ENCODE results near the gene KCNJ10. TPM values are rescaled to one million over a fixed set of nuclear protein-coding genes. Genes with fewer than 3 reads are reported as not detected.
"Not testable (repeated sequence)": the region's sequence is repeated elsewhere in the genome, so short reads cannot be mapped to it uniquely, and the experiment has no call there.

KCNJ10 gene
- total RNA-seq: under 1 TPM; 0.37 to 0.65 TPM

DNA sequence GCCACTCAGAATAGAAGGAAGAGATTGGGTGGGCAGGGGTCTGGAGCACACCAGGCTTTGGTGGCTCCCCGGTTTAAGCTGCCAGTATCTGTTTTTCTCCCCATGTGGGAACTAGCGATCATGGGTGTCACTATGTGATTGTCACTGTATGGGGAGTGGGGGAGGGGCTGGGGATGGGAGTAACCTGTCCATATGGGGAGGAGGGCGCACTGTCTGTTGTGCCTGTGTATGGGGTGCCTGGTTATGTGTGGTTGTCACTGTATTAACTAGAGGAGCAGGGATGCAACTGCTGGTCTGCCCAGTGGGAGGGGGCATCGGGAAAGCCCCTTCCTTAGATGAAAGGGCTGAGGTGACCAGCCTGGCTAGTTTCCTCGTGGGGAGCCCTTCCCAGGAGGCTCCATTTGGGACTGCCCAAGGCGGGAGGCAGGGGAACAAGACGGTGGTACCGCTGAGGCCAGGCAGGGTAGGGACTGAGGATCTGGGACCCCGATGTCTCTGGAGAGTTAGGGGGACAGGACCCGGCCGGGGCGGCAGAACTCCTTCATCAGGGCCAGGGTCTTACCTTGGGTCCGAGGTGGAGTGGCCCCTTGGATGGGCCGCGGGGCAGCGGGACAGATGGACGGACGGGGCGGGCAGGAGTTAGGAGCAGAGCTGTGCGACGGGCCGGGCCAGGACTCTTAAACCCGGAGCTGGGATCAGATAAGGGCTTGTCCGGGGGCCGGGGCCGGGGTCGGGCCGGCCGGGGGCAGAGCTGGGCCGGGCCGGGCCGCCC is at the start of gene KCNJ10:
Gene KCNJ10 (minus strand): TSS at position 701 of the 772 bp plus-strand sequence. CDS start 27,628 bp downstream, outside the sequence.
- DNase-seq (no peak), ATAC-seq (replicated peaks in 1 of 2) (no peak)
- H3K27ac Mint-ChIP-seq: no peak within 1 kb of the TSS
- no peaks in the 10 kb centered on the region for H3K9me3 Mint-ChIP-seq
- H3K36me3 Mint-ChIP-seq (ENCODE audit: insufficient read depth in 2 of 2): no peaks in the 10 kb centered on the region
- peak within 1 kb of the TSS; percentile 80 to 92 for H3K4me3 Mint-ChIP-seq
- H3K4me1 Mint-ChIP-seq (ENCODE audit: low read depth): peaks cover 15% of the 10 kb centered on the region
- H3K27me3 Mint-ChIP-seq (ENCODE audit: low read depth): peaks cover 52% of the 10 kb centered on the region

DNA sequence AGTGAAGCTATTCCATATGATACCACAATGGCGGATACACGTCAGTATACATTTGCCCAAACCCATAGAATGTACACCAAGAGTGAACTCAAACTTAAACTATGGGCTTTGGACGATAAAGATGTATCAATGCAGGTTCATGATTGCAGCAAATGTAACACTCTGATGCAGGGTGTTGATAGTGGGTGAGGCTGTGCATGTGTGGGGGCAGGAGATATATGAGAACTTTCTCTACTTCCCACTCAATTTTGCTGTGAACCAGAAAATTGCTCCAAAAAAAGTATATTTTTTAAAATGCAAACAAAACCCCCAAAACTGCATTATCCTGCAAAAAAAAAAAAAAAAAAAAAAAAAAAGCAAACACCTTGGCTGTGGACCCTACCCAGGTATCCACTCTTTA is 49.0 kb upstream of the KCNJ10 start:
- Mint-ChIP-seq H3K4me3 (no peak overlapping the region), H3K4me1 (ENCODE audit: low read depth) (no peaks in the 10 kb centered on the region), H3K9me3 (no peaks in the 10 kb centered on the region), H3K27me3 (ENCODE audit: low read depth) (peaks cover 15% of the 10 kb centered on the region), H3K36me3 (ENCODE audit: insufficient read depth in 2 of 2) (no peaks in the 10 kb centered on the region), H3K27ac (no peak overlapping the region)
- DNase-seq (no peak), ATAC-seq (replicated peaks in 1 of 2) (no peak)

DNA sequence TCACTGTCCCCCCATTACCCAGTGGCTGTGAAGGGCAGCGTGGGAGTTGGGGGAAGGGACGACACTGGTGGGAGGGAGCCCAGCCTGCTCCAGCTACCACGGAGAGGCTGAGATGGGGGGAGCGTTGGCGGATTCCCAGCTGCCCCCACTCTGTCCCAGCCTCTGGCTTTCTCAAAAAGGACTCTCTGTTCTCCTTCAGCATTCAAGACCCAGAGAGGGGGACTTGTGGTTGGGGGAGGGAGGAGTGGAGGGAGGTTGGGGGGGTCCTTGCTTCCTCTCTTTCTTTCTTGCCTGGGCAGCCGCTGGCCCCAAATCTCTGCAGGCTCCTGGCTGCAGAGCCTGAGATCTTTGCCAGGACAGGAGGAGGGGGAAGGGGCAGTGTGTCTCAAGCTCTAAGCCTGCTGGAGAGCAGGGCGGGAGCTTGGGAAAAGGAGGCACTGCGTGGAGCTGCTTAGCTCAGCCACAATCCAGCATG is 47.8 kb upstream of the KCNJ10 start:
- Mint-ChIP-seq H3K36me3 (ENCODE audit: insufficient read depth in 2 of 2) (no peaks in the 10 kb centered on the region), H3K4me1 (ENCODE audit: low read depth) (no peaks in the 10 kb centered on the region), H3K27ac (no peak overlapping the region), H3K4me3 (no peak overlapping the region), H3K27me3 (ENCODE audit: low read depth) (peaks cover 15% of the 10 kb centered on the region), H3K9me3 (no peaks in the 10 kb centered on the region)
- DNase-seq (no peak), ATAC-seq (replicated peaks in 1 of 2) (no peak)

DNA sequence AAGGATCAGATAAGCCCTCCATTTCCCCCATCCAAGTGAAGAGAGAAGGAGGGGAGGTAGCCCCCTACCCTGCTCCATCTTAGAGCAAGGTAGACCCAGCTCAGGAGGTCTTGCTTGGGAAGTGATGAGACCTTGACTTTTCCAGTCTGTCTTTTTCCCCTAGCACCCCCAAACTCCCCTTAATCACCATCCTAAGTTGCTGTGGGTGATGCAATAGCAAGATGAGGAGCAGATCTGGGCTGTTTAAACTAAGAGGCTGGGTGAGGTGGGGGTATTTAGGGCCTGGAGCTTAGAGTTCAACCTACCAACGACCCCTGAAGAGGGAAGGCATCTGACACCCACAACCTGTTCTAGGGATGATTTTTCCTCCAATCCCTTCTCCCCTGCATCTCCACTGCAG is 47.3 kb upstream of the KCNJ10 start:
- no peak for ATAC-seq (replicated peaks in 1 of 2)
- Mint-ChIP-seq H3K9me3 (no peaks in the 10 kb centered on the region), H3K36me3 (ENCODE audit: insufficient read depth in 2 of 2) (no peaks in the 10 kb centered on the region), H3K4me1 (ENCODE audit: low read depth) (no peaks in the 10 kb centered on the region), H3K4me3 (no peak overlapping the region), H3K27me3 (ENCODE audit: low read depth) (peaks cover 15% of the 10 kb centered on the region), H3K27ac (no peak overlapping the region)
- DNase-seq: no peak

DNA sequence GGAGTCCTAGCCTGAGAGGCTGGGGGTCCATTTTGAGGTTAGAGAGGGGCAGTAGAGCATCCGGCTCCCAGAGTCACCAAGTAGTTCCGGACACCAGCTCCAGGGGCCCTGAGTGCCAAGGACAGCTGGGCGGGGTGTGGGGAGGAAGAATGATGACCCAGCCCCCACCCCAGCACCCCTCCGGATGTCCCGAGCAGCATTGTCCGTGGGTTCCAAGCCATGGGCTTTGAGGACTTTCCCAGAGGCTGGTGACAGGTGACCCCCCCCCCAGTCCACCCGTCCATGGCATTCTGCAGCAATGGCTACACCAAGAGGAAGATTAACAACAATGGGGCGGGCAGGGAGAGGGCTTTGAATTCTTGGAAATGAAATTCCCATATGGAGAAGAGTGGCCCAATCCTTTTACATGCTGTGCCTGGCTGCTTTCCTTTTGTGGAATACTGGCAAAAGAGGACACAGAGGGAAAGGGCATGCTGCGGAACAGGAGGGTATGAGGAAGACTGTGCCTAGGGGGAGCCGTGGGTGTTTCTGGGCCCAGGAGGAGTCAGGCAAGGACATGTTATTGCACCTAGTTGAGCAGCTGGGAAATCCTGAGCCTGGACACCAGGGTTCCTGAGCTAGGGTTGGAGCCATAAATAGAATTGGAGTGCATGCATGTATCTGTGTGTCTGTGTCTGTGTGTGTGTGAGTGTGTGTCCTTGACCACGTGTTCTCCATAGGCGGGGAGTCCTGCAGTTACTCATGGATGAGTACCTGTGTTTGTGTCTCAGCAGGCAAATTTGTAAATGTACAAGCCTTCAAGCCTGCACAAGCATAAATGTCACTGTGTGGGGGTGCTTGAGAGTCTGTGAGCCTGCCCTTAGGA is 46.6 kb upstream of the KCNJ10 start:
- ATAC-seq (replicated peaks in 1 of 2): no peak
- Mint-ChIP-seq H3K27me3 (ENCODE audit: low read depth) (peaks cover 15% of the 10 kb centered on the region), H3K27ac (no peak overlapping the region), H3K4me1 (ENCODE audit: low read depth) (no peaks in the 10 kb centered on the region), H3K36me3 (ENCODE audit: insufficient read depth in 2 of 2) (no peaks in the 10 kb centered on the region), H3K9me3 (no peaks in the 10 kb centered on the region), H3K4me3 (no peak overlapping the region)
- no peak for DNase-seq

DNA sequence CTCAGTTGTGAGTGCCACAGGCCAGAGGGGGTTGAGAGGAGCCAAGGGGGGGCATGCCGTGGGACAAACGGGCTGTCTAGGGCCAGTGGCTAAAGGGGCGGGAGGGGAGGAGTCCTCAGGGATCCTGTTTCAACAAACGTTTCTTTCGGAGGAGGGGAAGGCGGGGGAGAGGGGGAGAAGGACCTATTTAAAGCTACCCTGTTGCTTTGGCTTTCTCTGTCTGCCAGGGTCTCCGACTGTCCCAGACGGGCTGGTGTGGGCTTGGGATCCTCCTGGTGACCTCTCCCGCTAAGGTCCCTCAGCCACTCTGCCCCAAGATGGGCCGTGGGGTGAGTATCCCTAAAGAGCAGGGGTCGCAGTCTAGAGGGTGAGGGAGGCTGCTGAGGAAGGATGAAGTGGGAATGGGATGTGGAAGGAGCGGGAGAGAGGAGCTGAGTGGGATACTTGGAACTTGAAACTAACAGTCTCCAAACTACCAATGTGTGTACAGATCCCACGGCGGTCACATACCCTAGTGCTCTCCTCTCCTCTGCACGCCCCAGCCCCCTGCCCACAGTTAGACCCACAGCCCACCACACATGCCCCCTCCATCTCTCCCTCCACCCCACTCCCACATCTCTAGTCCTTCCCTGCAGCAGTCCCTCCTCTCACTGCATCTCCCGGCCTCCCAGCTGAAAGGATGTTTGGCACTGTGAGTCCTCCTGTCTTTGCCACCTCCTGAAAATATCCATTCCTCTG is 45.8 kb upstream of the KCNJ10 start, which contains the start of gene ATP1A2:
Gene ATP1A2 (plus strand): TSS at position 215 of the 738 bp plus-strand sequence. CDS start 103 bp downstream, at position 318.
- H3K27me3 Mint-ChIP-seq (ENCODE audit: low read depth): peaks cover 15% of the 10 kb centered on the region
- no peaks in the 10 kb centered on the region for H3K36me3 Mint-ChIP-seq (ENCODE audit: insufficient read depth in 2 of 2)
- DNase-seq: no peak
- H3K4me1 Mint-ChIP-seq (ENCODE audit: low read depth): no peaks in the 10 kb centered on the region
- no peak within 1 kb of the TSS for H3K4me3 Mint-ChIP-seq
- no peaks in the 10 kb centered on the region for H3K9me3 Mint-ChIP-seq
- H3K27ac Mint-ChIP-seq: no peak within 1 kb of the TSS
- no peak for ATAC-seq (replicated peaks in 1 of 2)

DNA sequence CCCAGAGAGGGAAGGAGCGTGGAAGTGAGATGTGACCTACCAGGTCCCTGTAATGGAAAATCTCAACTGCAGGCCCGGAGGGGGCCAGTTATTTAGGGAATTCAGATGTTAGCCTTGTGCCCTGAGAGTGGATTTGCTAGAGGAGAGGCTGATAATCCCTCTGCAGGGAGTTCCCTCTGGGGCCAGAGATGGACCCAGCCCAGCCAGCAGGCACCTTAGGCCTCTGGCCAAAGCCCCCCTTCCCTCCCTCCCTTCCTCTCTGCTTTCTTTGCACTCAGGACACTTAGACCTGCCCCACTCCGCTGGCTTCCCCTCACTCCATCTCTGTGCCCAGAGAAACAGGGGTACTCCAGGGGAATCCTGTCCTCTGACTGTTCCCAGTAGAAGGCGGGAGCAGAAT is 44.1 kb upstream of the KCNJ10 start:
- H3K27ac Mint-ChIP-seq: no peak overlapping the region
- no peaks in the 10 kb centered on the region for H3K36me3 Mint-ChIP-seq (ENCODE audit: insufficient read depth in 2 of 2)
- H3K4me3 Mint-ChIP-seq: no peak overlapping the region
- H3K27me3 Mint-ChIP-seq (ENCODE audit: low read depth): peaks cover 15% of the 10 kb centered on the region
- no peak for ATAC-seq (replicated peaks in 1 of 2)
- H3K9me3 Mint-ChIP-seq: no peaks in the 10 kb centered on the region
- DNase-seq: no peak
- peaks cover 8% of the 10 kb centered on the region for H3K4me1 Mint-ChIP-seq (ENCODE audit: low read depth)

DNA sequence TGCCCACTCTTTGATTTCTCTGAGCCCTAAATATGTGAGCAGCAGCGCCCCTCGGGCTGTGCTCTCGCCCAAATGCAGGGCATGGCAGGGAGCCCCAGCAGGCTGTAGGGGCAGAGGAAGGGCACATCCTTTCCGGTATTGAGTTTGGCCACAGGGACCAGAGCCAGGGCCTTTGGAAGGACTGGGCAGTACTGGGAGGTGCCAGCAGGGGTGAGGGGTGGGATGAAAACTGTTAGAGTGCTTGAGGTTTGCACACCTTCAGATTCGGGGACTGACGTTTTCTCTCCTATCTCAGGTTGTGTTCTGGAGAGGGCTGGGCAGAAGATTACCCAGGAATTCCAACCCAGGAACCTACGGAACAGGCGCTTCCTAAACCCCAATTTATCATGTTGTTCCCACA is 43.4 kb upstream of the KCNJ10 start:
- peaks cover 11% of the 10 kb centered on the region for H3K27me3 Mint-ChIP-seq (ENCODE audit: low read depth)
- ATAC-seq (replicated peaks in 1 of 2): no peak
- DNase-seq: no peak
- H3K27ac Mint-ChIP-seq: no peak overlapping the region
- no peaks in the 10 kb centered on the region for H3K9me3 Mint-ChIP-seq
- H3K4me3 Mint-ChIP-seq: no peak overlapping the region
- H3K4me1 Mint-ChIP-seq (ENCODE audit: low read depth): peaks cover 14% of the 10 kb centered on the region
- H3K36me3 Mint-ChIP-seq (ENCODE audit: insufficient read depth in 2 of 2): no peaks in the 10 kb centered on the region

DNA sequence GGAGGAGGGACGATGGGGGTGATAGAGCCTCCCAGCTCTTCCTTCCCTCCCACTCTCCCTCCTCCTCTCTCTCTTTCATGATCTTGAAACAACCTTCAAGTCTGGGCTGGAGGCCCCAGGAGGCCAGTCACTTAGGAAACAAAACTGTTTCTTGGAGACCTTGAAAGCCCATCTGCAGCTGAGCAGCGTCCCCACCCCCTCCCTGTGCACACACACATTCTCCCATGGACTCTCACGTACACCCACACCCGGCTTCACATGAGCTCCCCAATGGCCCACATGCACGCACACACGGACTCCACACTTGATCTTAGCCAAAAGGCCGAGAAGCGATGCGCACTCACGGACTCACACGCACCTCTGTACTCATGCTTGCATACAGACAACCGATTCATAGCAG is 42.4 kb upstream of the KCNJ10 start:
- no peak for ATAC-seq (replicated peaks in 1 of 2)
- DNase-seq: no peak
- H3K36me3 Mint-ChIP-seq (ENCODE audit: insufficient read depth in 2 of 2): no peaks in the 10 kb centered on the region
- peaks cover 14% of the 10 kb centered on the region for H3K4me1 Mint-ChIP-seq (ENCODE audit: low read depth)
- no peak overlapping the region for H3K4me3 Mint-ChIP-seq
- H3K27me3 Mint-ChIP-seq (ENCODE audit: low read depth): peaks cover 7% of the 10 kb centered on the region
- H3K9me3 Mint-ChIP-seq: no peaks in the 10 kb centered on the region
- no peak overlapping the region for H3K27ac Mint-ChIP-seq

DNA sequence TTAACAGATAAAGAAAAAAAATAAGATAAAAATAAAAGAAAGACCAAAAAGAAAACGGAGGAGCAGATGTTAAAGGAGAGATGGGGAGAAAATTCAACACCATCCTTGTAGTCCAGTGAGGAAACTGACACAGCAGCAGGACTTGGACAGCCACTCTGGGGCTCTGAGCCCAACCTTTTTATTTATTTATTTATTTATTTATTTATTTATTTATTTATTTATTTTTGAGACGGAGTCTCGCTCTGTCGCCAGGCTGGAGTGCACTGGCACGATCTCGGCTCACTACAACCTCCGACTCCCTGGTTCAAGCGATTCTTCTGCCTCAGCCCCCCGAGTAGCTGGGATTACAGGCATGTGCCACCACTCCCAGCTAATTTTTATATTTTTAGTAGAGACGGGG is 41.5 kb upstream of the KCNJ10 start:
- not testable (repeated sequence) for H3K4me3 Mint-ChIP-seq; H3K36me3 Mint-ChIP-seq (ENCODE audit: insufficient read depth in 2 of 2); DNase-seq; H3K27ac Mint-ChIP-seq; ATAC-seq (replicated peaks in 1 of 2); H3K27me3 Mint-ChIP-seq (ENCODE audit: low read depth); H3K9me3 Mint-ChIP-seq
- peaks cover 14% of the 10 kb centered on the region for H3K4me1 Mint-ChIP-seq (ENCODE audit: low read depth)

DNA sequence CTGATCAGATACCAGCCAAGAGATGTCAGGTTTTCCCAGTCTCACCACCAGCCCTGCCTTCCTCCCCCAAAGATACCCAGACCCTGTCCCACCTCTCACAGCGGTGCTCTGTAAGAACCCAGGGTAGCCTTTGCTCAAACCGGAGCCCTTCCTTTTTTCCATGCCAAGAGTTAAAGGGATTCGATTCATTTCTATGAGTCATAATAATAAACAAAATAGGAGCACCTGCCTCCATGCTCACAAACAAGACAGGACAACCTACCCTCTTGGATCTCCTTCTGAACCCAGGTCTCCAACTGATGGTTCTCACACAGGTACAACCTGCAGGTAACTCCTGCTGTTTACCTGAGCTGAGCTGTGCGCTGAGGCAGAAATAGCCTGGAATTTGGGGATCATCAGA is 39.7 kb upstream of the KCNJ10 start:
- H3K4me1 Mint-ChIP-seq (ENCODE audit: low read depth): peaks cover 14% of the 10 kb centered on the region
- H3K36me3 Mint-ChIP-seq (ENCODE audit: insufficient read depth in 2 of 2): no peaks in the 10 kb centered on the region
- ATAC-seq (replicated peaks in 1 of 2) (no peak), DNase-seq (no peak)
- H3K4me3 Mint-ChIP-seq: no peak overlapping the region
- H3K27ac Mint-ChIP-seq: no peak overlapping the region
- no peaks in the 10 kb centered on the region for H3K27me3 Mint-ChIP-seq (ENCODE audit: low read depth)
- H3K9me3 Mint-ChIP-seq: no peaks in the 10 kb centered on the region

DNA sequence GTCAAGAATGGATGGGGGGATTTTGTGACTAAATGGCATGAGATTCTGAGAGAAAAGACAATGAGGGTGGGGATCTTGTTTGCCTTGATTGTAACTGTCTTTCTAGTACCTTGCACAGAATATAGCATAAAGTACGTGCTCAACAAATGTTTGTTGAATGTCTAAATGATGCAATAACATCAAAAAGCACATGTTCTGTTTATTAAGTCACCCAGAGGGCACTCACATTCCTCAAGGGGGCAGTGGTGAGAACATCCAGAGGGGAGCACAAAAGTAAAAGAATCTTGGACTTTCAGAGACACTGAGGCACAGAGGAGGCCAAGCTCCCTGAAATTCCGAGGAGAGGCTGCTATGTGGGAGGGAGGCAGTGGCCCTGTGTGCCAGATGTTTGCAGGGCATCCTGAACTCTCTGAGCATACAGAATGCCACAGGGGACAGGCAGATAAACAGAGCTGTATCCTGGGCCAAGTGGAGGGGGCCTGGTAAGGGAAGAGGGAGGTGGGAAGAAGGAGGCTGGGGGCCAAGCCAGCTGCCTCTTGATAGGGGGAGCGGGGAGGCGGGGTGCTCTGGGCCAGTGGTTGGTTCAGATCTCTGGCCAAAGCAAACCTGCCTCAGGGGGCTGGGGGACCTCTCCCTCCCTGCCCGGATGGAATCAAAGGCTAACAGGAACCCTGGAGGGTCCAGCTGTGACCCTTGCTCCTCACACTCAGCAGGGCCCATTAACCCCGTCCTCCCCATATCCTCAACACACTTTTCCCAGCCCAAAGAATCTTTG is 39.1 kb upstream of the KCNJ10 start:
- Mint-ChIP-seq H3K4me1 (ENCODE audit: low read depth) (peaks cover 14% of the 10 kb centered on the region), H3K9me3 (no peaks in the 10 kb centered on the region), H3K27ac (peak overlapping the region; percentile 21), H3K36me3 (ENCODE audit: insufficient read depth in 2 of 2) (no peaks in the 10 kb centered on the region), H3K4me3 (no peak overlapping the region), H3K27me3 (ENCODE audit: low read depth) (no peaks in the 10 kb centered on the region)
- ATAC-seq (replicated peaks in 1 of 2) (peak; percentile 41 to 67), DNase-seq (peak; percentile 56)
